NCI-H82 treated with DMSO at 0.1 percent for 48 hours (cell line): ENCODE measurements around the gene PDE3A.
"Not testable (repeated sequence)": the region's sequence is repeated elsewhere in the genome, so short reads cannot be mapped to it uniquely, and the experiment has no call there.

ENCODE experiments used
- DNase-seq: peaks from one replicate; lab custom pipeline; 2025; ENCODE audit not compliant: unreplicated experiment; lab: John Stamatoyannopoulos, UW

The PDE3A gene

GRCh38 chr12:20546267-20546666 is 177.9 kb downstream of the PDE3A start:
- no peak for DNase-seq

DNA sequence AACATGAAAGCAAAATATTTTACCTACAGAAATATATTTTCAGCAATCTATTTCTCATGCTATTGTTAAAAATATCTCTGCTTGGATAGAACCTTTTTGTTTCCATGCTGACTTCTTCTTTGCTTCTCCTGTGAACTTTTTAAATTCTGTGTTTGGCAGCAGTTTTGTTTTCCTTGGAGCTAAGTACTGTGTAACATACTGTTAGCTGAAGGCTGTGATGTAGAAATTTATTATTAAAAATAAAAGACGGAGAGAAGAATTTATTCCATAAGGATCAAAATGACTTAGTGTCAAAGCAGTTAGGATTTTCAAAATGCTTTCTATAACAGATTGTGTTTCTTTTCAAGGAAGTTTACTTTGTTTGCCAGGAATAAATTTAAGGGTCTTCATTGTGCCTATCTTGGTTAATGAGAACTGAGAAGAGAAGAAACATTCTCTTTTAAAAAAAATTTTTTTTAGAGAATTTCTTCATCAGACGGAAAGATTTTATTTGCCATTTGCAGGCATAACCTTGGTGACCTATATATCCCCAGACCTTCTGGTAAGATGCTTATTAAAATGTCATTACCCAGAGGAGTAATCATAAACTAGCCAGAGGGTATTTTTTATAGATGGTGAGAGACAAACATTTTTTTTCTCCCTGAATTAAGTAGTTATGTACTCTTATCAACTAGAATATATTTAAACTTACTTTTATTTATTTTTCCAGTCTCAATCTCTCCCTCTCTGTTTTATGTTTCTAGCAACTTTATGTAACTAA is 179.7 kb downstream of the PDE3A start:
- DNase-seq: no peak

GRCh38 chr12:20548611-20549010 is 180.3 kb downstream of the PDE3A start:
- DNase-seq: no peak

GRCh38 chr12:20549108-20549719 is 180.9 kb downstream of the PDE3A start:
- DNase-seq: no peak

- not testable (repeated sequence) for DNase-seq
These were observed 183.6 kb downstream of the PDE3A start for GRCh38 chr12:20551742-20552442.

DNA sequence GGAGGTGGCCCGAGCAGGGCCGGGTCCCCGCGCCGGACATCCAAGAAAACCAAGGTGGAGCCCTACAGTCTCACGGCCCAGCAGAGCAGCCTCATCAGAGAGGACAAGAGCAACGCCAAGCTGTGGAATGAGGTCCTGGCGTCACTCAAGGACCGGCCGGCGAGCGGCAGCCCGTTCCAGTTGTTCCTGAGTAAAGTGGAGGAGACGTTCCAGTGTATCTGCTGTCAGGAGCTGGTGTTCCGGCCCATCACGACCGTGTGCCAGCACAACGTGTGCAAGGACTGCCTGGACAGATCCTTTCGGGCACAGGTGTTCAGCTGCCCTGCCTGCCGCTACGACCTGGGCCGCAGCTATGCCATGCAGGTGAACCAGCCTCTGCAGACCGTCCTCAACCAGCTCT is 184.2 kb downstream of the PDE3A start:
- not testable (repeated sequence) for DNase-seq

DNA sequence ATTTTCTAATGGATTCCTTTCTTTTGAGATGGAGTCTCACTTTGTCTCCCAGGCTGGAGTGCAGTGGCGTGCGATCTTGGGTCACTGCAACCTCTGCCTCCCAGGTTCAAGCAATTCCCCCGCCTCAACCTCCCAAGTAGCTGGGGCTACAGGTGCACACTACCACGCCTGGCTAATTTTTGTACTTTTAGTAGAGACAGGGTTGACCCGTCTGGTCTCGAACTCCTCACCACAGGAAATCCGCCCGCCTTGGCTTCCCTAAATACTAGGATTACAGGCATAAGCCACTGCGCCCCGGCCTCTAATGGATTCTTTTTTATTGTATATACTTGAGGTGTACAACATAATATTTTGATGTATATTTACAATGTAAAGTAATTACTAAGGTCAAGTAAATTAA is 186.7 kb downstream of the PDE3A start:
- DNase-seq: no peak

- DNase-seq: no peak
These were observed 187.4 kb downstream of the PDE3A start for GRCh38 chr12:20555771-20556170.

DNA sequence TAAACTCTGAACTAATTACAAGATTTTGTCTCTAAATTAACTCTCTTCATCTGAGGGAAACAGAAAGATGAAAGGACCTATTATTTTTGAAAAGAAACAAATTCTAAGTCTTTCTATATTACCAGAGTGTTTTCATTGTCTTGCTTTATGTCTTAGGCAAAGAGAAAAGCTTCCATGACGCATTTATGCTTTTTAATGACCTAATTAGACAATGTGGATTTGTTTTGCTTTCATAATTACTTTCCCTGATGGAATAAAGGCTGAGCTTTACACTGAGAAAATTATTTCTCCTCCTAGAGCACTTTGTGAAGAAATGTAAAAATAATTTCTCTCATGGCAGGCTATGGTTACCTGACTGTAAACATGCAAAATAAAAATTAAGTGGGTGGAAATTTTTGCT is 188.8 kb downstream of the PDE3A start:
- DNase-seq: no peak

DNA sequence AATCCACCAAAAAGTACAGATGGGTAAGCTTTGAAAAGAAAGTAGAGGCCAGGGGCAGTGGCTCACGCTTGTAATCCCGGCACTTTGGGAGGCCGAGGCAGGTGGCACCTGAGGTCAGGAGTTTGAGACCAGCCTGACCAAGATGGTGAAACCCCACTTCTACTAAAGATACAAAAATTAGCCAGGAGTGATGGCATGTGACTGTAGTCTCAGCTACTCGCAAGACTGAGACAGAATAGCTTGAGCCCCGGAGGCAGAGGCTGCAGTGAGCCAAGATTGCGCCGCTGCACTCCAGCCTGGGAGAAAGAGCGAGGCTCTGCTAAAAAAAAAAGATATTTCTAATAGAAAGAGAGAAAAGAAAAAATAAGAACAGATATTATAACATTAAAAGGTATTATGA is 192.6 kb downstream of the PDE3A start:
- no peak for DNase-seq

- no peak for DNase-seq
These were observed 193.5 kb downstream of the PDE3A start for GRCh38 chr12:20561871-20562270.

GRCh38 chr12:20567413-20567812 is 199.1 kb downstream of the PDE3A start:
- DNase-seq: no peak

DNA sequence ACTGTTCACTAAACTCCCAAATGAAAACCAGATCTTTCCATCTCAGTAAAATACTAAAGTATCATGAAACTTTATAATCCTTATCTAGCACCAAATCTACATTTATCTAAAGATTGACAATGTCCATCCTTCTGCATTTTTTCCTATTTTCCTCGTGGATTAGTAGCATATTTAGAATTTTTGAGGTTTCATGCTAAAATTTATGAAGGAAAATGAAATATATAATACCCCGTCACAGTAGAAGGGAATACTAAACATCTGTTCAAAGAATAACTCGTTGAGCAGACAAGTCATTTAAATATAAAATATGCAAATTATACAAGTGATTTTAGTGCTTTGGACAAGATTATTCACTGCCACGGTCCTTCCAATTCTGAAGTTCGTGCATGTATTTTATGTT is 204.1 kb downstream of the PDE3A start:
- no peak for DNase-seq

GRCh38 chr12:20576528-20576927 is 208.2 kb downstream of the PDE3A start:
- no peak for DNase-seq

DNA sequence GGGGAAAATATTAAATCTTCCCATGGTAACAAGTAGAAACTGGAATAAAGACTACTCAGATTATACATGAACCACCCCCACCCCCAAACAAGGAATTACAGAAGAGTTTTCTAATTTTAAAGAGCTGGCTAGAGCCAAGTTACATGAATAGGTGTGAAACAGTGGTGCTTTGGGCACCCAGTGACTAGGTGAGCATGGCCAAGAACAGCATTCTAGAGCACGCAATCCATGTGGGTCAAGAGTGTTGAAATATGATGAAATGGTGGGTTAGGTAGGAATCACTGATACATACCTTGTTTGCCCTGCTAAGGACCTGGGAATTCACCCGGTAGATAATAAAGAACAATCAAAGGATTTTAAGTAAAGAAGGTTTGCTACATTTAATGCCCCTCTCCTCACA is 208.7 kb downstream of the PDE3A start:
- DNase-seq: no peak

GRCh38 chr12:20578142-20578541 is 209.8 kb downstream of the PDE3A start:
- peak; percentile 75 for DNase-seq

GRCh38 chr12:20585055-20585625 is 216.8 kb downstream of the PDE3A start:
- DNase-seq: no peak

GRCh38 chr12:20585913-20586312 is 217.6 kb downstream of the PDE3A start:
- DNase-seq: no peak

DNA sequence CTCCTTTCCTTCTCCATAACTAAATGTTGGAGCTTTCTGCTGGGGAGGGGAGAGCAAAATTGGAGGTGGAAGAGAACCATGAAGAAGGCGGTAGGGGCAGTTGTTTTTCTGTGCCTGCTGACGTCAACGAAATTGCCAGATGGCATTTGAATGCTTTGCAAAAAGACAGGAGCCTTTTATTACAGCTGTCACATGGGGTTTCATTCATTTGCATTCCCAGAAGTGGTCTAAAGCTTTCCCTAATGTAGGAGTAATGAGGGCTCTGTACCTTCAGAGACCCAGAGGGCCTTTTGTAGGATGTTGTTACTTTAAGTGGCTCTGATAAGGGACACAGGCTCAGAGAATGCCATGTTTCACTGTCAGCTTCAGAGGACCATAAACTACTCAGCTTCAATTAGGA is 219.7 kb downstream of the PDE3A start:
- peak; percentile 11 for DNase-seq

- DNase-seq: no peak
These were observed 222.2 kb downstream of the PDE3A start for GRCh38 chr12:20590570-20590969.

GRCh38 chr12:20592556-20592955 is 224.2 kb downstream of the PDE3A start:
- no peak for DNase-seq

- DNase-seq: no peak
These were observed 225.3 kb downstream of the PDE3A start for GRCh38 chr12:20593611-20594010.
